Central memory CD8-positive, alpha-beta T cell (primary cell): Measurements from ENCODE around the gene NARF.

Source experiments
- ATAC-seq: fragments of 150-1000 bp; cut with Tn5 transposase; replicated peaks from 2 replicates; pipeline ENCODE4 v1.10.0; 2022; ENCODE audit warnings: mild to moderate bottlenecking, moderate FRiP score, moderate number of reproducible peaks; ENCODE audit not compliant: poor library complexity, severe bottlenecking; ENCODE audit errors: extremely low read depth
- DNase-seq, 2 donors: peaks; one replicate each; pipeline ENCODE4 v3.0.0; 2021; ENCODE audit warnings: low spot score in 2 of 2
- H3K27ac Mint-ChIP-seq: one replicate; pipeline ENCODE4 v1.8.0; 2022; ENCODE audit warnings: low read depth, mild to moderate bottlenecking, moderate library complexity, mixed read lengths
- H3K27me3 Mint-ChIP-seq: one replicate; pipeline ENCODE4 v1.8.0; 2022; ENCODE audit warnings: mixed read lengths
- H3K36me3 Mint-ChIP-seq: one replicate; pipeline ENCODE4 v1.8.0; 2022; ENCODE audit warnings: mild to moderate bottlenecking, moderate library complexity, mixed read lengths; ENCODE audit not compliant: insufficient read depth
- H3K4me1 Mint-ChIP-seq: one replicate; pipeline ENCODE4 v1.8.0; 2022; ENCODE audit warnings: mixed read lengths
- H3K4me3 Mint-ChIP-seq: one replicate; pipeline ENCODE4 v1.8.0; 2022; ENCODE audit warnings: mild to moderate bottlenecking, moderate library complexity, mixed read lengths
- H3K9me3 Mint-ChIP-seq: one replicate; pipeline ENCODE4 v1.8.0; 2022; ENCODE audit warnings: mixed read lengths

NARF gene

GRCh38 chr17:82436601-82437324 lies 21.8 kb upstream of the NARF start:
- Mint-ChIP-seq H3K4me3 (no peak overlapping the region), H3K36me3 (peaks cover 4% of the 10 kb centered on the region), H3K4me1 (peaks cover 5% of the 10 kb centered on the region), H3K9me3 (no peaks in the 10 kb centered on the region), H3K27me3 (no peaks in the 10 kb centered on the region), H3K27ac (no peak overlapping the region)
- ATAC-seq (no peak), DNase-seq (no peak)

- peaks cover 5% of the 10 kb centered on the region for H3K4me1 Mint-ChIP-seq
Measured at GRCh38 chr17:82437325-82437668, 21.2 kb upstream of the NARF start.

DNA sequence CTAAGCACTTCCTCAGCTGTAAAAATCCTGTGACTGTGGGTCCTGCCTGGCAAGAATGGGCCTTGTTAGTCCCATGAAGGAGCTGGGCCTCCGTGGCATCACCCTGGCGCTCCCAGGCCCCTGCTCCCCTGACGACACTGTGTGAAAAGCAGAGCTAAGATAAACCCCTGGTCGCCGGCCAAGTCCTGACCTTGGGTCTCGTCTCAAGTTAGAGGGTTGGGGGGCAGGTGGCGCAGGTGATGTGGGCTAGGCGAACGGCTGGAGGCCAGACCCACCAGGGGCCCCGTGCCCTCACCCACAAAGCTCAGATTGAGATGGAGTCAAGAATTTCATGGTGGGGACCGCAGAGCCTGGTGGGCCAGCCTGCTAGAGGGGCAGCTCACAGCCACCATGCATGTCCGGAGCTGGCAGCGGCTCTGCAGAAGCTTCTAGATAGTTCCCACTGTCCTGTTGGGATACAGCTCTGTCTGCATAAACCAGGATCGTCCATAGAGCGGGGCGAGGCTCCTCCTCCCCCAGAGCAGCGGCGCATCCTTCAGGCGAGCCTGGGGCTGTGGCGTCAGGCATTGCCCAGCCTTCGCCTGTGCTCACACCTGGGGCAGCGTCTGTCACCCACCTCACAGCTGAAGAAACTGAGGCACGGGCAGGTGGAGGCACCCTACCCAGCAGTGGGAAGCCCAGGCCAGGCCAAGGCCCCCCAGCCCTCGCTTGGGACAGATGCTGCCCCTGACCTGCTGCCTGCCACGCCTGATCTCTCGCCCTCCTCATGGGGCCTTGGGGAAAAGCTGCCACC lies 19.9 kb upstream of the NARF start:
- ATAC-seq (no peak), DNase-seq (no peak)
- peaks cover 6% of the 10 kb centered on the region for H3K36me3 Mint-ChIP-seq
- H3K4me3 Mint-ChIP-seq = no peak overlapping the region
- H3K27me3 Mint-ChIP-seq = no peaks in the 10 kb centered on the region
- H3K27ac Mint-ChIP-seq = no peak overlapping the region
- H3K9me3 Mint-ChIP-seq = no peaks in the 10 kb centered on the region
- H3K4me1 Mint-ChIP-seq = peaks cover 5% of the 10 kb centered on the region

More at GRCh38 chr17:82437325-82437668, 21.2 kb upstream of the NARF start:
- DNase-seq (no peak), ATAC-seq (no peak)
- Mint-ChIP-seq H3K27me3 (no peaks in the 10 kb centered on the region), H3K9me3 (no peaks in the 10 kb centered on the region), H3K4me3 (no peak overlapping the region), H3K27ac (no peak overlapping the region), H3K36me3 (peaks cover 6% of the 10 kb centered on the region)

DNA sequence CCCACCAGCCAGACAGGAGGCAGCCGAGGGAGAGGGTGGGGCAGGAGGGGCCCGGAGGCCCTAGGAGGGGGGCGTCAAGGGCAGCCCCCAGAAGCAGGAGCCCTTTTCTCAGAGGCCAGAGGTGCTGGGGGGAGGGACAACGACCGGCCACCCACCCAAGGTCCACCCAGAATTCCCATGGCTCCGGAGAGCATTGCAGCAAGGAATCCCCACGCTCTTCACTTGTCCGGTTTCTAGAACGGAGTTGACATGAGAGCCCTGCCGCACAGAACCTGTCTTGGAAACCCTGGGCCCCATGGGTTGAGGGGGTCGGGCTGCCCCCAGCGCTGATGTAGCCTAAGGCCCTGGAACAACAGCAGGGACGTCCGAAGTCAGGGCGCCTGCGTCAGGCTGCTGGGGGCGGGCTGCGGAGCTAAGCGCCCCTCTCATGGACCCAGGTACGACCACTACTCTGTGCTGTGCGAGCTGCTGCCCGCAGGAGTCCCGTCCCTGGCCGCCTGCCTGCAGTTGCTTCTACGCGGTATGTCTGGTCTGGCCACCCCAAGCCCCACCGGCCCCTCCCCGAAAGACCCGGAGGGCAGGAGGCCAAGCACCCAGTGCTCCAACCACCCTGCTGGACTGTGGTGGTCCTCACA lies 19.2 kb upstream of the NARF start:
- Mint-ChIP-seq H3K27me3 (no peaks in the 10 kb centered on the region), H3K27ac (no peak overlapping the region), H3K36me3 (peaks cover 6% of the 10 kb centered on the region), H3K9me3 (no peaks in the 10 kb centered on the region), H3K4me3 (no peak overlapping the region), H3K4me1 (no peaks in the 10 kb centered on the region)
- DNase-seq (no peak), ATAC-seq (no peak)

- no peak for DNase-seq
- no peaks in the 10 kb centered on the region for H3K4me1 Mint-ChIP-seq
- no peak for ATAC-seq
- H3K36me3 Mint-ChIP-seq = peaks cover 6% of the 10 kb centered on the region
- no peak overlapping the region for H3K4me3 Mint-ChIP-seq
- no peaks in the 10 kb centered on the region for H3K9me3 Mint-ChIP-seq
- no peaks in the 10 kb centered on the region for H3K27me3 Mint-ChIP-seq
- no peak overlapping the region for H3K27ac Mint-ChIP-seq
Measured at GRCh38 chr17:82439829-82440365, 18.6 kb upstream of the NARF start.

GRCh38 chr17:82440469-82440981 lies 18.0 kb upstream of the NARF start:
- DNase-seq (no peak), ATAC-seq (no peak)
- H3K36me3 Mint-ChIP-seq = peaks cover 6% of the 10 kb centered on the region
- H3K4me3 Mint-ChIP-seq = no peak overlapping the region
- peak overlapping the region; percentile 76 for H3K27ac Mint-ChIP-seq
- no peaks in the 10 kb centered on the region for H3K27me3 Mint-ChIP-seq
- no peaks in the 10 kb centered on the region for H3K4me1 Mint-ChIP-seq
- H3K9me3 Mint-ChIP-seq = no peaks in the 10 kb centered on the region

DNA sequence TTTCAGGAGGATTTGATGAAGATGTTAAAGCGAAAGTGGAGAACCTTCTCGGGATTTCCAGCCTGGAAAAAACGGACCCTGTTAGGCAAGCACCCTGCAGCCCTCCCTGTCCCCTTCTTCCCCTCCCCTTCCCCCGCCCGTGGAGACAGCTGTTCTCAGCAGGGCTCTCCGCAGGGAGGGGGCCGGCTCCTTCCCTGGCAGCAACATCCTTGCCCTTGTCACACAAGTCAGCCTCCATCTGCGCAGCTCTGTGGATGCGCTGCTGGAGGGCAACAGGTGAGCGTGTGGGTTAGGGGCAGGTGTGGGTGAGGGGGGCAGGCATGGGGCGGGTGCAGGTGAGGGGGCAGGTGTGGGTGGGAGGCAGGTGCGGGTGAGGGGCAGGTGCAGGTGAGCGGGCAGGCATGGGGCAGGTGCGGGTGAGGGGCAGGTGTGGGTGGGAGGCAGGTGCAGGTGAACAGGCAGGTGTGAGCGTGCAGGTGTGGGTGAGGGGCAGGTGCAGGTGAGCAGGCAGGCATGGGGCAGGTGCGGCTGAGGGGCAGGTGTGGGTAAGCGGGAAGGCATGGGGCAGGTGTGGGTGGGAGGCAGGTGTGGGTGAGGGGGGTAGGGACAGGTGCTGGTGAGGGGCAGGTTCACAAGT lies 17.4 kb upstream of the NARF start:
- peak overlapping the region; percentile 87 for H3K27ac Mint-ChIP-seq
- peaks cover 6% of the 10 kb centered on the region for H3K36me3 Mint-ChIP-seq
- no peak for ATAC-seq
- no peaks in the 10 kb centered on the region for H3K27me3 Mint-ChIP-seq
- no peak overlapping the region for H3K4me3 Mint-ChIP-seq
- no peaks in the 10 kb centered on the region for H3K4me1 Mint-ChIP-seq
- DNase-seq = no peak
- no peaks in the 10 kb centered on the region for H3K9me3 Mint-ChIP-seq

- Mint-ChIP-seq H3K9me3 (no peaks in the 10 kb centered on the region), H3K4me1 (no peaks in the 10 kb centered on the region), H3K36me3 (peaks cover 8% of the 10 kb centered on the region), H3K4me3 (no peak overlapping the region), H3K27me3 (no peaks in the 10 kb centered on the region), H3K27ac (peak overlapping the region; percentile 87)
- no peak for DNase-seq
- no peak for ATAC-seq
Measured at GRCh38 chr17:82441691-82442487, 16.7 kb upstream of the NARF start.

- ATAC-seq (no peak), DNase-seq (no peak)
- Mint-ChIP-seq H3K36me3 (peaks cover 6% of the 10 kb centered on the region), H3K4me3 (no peak overlapping the region), H3K27ac (no peak overlapping the region), H3K4me1 (peaks cover 4% of the 10 kb centered on the region), H3K27me3 (no peaks in the 10 kb centered on the region), H3K9me3 (no peaks in the 10 kb centered on the region)
Measured at GRCh38 chr17:82442643-82443464, 15.7 kb upstream of the NARF start.

DNA sequence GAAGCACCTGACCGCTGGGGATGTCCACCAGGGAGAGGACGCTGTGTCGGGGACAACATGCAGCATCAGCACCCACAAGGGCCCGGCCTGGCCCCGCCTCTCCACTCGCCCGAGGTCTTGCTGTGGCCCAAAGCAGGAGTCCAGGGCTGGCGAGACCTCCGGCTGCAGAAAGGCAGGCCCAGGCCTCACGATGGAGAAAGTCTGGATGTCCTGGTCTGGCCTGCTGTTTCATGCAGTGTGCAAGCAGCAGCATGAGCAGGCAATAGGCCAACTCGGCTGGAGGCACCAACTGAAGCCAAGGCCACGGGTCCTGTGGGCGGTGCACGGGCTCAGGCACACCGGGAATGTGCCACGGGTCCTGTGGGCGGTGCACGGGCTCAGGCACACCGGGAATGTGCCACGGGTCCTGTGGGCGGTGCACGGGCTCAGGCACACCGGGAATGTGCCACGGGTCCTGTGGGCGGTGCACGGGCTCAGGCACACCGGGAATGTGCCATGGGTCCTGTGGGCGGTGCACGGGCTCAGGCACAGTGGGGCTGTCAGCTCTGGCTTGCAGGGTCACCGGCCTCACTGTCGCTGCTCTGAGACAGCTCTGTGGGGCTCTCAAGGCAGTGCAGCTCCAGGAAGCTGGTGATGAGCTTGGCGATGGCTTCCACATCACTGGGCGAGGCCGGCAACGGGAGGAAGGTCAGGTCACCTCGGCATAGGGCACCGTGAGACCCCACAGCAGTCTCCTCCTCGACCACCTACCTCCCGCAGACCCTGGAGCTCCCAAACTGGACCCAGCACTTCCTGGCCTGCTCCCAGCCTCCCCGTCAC lies 14.9 kb upstream of the NARF start:
- Mint-ChIP-seq H3K9me3 (no peaks in the 10 kb centered on the region), H3K4me3 (no peak overlapping the region), H3K36me3 (peaks cover 4% of the 10 kb centered on the region), H3K4me1 (peaks cover 6% of the 10 kb centered on the region), H3K27ac (no peak overlapping the region), H3K27me3 (no peaks in the 10 kb centered on the region)
- no peak for ATAC-seq
- no peak for DNase-seq
